SW480 (cell line): ENCODE data around the gene GOLGA5.

ENCODE experiments used
- DNase-seq: peaks from one replicate; pipeline ENCODE4 v3.0.0-alpha.2; 2016; ENCODE audit warnings: low spot score

Gene GOLGA5

DNA sequence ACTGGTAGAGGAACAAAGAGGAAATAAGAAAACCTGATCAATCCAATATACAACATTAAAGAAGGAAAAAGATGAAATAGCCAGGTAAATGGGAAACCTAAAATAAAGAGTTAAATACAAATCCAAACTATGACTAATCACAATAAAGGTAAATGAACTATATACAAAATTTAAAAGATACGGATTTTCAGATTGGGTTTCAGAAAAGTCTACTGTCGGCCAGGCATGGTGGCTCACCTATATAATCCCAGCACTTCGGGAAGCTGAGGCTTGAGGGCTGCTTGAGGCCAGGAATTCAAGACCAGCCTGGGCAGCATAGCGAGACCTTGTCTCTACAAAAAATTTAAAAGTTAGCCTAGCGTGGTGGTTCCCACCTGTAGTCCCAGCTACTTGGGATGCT, 89.0 kb downstream of the GOLGA5 start:
- DNase-seq = no peak

- DNase-seq = no peak
These were observed 90.3 kb downstream of the GOLGA5 start for GRCh38 chr14:92884410-92884809.

- DNase-seq = no peak
These were observed 91.4 kb downstream of the GOLGA5 start for GRCh38 chr14:92885279-92886061.

GRCh38 chr14:92886337-92886736, 92.2 kb downstream of the GOLGA5 start:
- DNase-seq = no peak

GRCh38 chr14:92887157-92887556, 93.1 kb downstream of the GOLGA5 start:
- no peak for DNase-seq

DNA sequence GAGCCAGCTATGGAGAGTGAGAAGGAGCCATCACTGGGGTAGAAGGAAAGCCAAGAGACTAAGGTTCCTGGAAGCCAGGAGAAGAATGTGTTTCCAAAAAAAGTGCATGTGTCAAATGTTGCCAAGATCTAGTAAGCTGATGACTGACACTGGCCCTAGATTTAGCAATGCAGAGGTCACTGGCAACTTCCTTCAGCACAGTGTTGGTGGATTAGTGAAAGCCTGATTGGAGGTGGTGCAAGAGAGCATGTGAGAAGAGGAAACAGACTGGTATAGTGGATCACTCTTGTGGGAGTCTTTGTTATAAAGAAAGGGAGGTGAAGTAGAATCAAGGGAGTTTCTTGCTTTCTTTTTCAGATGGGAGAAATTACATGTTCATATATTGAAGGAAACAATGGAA, 94.8 kb downstream of the GOLGA5 start:
- DNase-seq = no peak
